A549 treated with ZK216348 at 1 μM for 4 hours (cell line): ENCODE data around the gene ZNF420. TPM values are rescaled to one million over a fixed set of nuclear protein-coding genes. Genes with fewer than 3 reads are reported as not detected.

Source experiments
- total RNA-seq: library from RNA; stranded (reverse); fragments of 200-300 nt; extraction: Qiagen RNA extraction; gene quantifications from 5 replicates; pipeline ENCODE4 v1.2.3, GENCODE V29; 2022; ENCODE audit warnings: low read depth

Gene ZNF420
- 3.7 to 5.4 TPM (median 4.9 TPM) in 5 replicates for total RNA-seq

GRCh38 chr19:37077934-37078716 lies at the start of gene ZNF420:
ZNF420 (plus strand) TSS chr19:37078433; CDS start chr19:37089119, 10,686 bp downstream.

GRCh38 chr19:37172368-37173366 lies 94.4 kb downstream of the ZNF420 start, which contains the start of gene ZNF585A:
ZNF585A (minus strand) TSS chr19:37172695; CDS start chr19:37169910, 2,785 bp downstream.

Other genes with a start within 250 kb of the ZNF420 start
- gene ZNF790, start 240.0 kb upstream of the ZNF420 start, total RNA-seq: 0.17 to 0.57 TPM (median 0.19 TPM) in 5 replicates
- 0.04 to 0.24 TPM (median 0.15 TPM) in 4 of 5 replicates, not detected in the other for gene ZNF345, start 227.6 kb upstream of the ZNF420 start, total RNA-seq
- gene ZNF829, start 162.1 kb upstream of the ZNF420 start, total RNA-seq: 0.42 to 0.52 TPM (median 0.45 TPM) in 5 replicates
- gene ZNF568, start 162.1 kb upstream of the ZNF420 start, total RNA-seq: 1.0 to 1.5 TPM (median 1.1 TPM) in 5 replicates
- 3.5 to 7.0 TPM (median 5.9 TPM) in 5 replicates for gene ZNF585A, start 94.3 kb downstream of the ZNF420 start, total RNA-seq
- gene ZNF585B, start 132.1 kb downstream of the ZNF420 start, total RNA-seq: 2.9 to 4.3 TPM (median 3.5 TPM) in 5 replicates
- gene ZNF383, start 139.8 kb downstream of the ZNF420 start, total RNA-seq: 5.2 to 10.5 TPM (median 6.5 TPM) in 5 replicates